GM19023 (cell line): Measurements from ENCODE around the gene XXYLT1.
A peak's percentile ranks its signal among the peaks of the same experiment; 100 is the strongest.

Source experiments
- ATAC-seq: cut with Tn5 transposase; IDR thresholded peaks from one replicate; pipeline ENCODE4 v1.9.1; 2021; ENCODE audit warnings: mild to moderate bottlenecking, moderate library complexity; ENCODE audit not compliant: unreplicated experiment

The XXYLT1 gene

DNA sequence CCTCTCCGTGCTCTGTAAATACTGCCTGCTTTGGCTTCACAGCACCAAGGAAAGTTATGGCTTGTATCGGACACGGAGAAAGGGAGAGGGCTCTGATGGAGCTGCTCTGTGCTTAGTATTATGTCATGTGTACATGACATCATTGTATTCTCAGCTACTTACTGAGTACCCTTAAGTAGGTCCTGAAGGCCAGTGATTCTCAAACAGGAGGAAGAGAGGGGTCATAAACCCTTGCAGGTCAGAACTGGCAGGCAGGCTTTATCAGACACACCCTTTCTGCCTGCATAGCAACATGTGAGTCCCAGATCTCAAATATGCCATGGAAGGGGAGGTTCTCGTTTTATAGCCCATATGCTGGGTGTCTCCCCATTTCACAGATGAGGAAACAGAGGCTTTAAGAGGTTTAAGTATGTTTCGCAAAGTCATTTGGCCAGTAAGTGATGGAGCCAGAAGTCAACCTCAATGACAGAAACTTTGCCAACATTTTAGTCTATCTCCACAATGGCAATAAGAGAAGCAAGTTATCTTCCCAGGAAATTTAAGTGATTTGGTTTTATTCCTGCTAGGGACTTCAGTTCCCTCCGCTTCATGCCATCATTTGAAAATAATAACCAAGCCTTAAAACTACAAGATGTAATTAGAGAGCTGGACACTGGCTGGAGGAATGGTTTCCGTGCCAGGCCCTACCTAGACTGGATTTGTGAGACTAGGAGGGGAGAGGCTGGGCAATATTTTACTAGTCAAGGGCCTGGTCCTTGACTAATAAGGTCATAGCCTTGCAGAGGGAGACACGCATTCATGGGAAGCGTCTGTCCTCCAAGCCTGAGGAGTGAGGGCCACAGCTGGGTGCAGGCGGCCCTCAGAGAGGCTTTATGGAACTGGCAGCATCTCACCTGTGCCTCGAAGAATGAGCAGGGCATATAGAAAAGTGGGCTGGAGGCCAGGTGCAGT, 133.0 kb downstream of the XXYLT1 start:
- no peak for ATAC-seq

DNA sequence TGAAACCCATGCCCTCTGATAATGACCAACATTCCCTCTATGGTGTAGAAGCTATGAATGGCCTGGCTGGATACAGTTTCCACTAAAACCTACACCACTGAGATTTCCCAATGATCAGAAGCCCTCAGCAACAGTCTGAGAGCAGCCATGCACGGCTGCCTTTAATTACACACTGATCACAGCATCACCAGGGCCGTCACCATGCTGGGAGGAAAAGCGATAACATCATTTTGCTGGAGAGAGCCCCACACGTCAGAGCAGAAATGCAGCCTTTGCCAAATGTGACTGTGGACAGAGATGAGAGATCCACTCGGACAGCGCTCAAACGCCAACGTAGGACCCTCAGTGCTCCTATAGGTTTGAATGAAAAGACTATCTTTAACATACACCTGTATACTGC, 135.0 kb downstream of the XXYLT1 start:
- no peak for ATAC-seq

DNA sequence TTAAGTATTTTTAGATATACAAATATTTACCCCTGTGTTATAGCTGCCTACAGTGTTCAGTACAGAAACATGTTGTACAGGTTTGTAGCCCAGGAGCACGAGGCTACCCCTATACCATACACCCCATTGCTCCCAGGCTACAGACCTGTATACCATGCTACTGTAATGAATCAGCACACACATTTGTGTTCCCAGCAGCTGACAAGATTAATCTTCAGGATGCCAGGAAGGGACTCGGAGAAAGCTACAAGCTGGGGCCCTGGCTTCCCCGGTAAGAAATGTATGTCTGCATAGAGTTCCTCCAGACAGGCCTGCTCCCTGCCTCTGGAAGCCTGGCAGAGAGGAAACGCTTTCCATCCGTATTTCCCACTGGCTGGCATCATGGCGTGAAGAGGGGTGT, 136.5 kb downstream of the XXYLT1 start:
- no peak for ATAC-seq

DNA sequence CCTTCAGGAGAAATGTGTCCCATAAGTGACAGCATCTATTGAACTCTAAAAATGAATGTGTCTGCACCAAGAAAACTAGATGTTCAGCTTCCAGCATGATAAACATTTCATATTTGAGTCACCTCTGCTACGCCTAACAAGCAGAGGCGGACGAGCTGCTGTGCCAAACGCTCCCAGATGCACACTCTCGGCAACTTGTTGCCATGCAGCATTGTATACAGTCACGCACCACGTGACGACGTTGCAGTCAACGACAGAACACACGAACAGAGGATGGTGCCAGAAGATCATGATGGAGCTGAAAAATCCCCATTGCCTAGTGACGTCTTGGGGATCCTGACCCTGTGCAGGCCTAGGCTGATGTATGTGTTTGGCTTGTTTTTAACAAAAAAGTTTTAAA, 137.5 kb downstream of the XXYLT1 start:
- ATAC-seq: no peak

DNA sequence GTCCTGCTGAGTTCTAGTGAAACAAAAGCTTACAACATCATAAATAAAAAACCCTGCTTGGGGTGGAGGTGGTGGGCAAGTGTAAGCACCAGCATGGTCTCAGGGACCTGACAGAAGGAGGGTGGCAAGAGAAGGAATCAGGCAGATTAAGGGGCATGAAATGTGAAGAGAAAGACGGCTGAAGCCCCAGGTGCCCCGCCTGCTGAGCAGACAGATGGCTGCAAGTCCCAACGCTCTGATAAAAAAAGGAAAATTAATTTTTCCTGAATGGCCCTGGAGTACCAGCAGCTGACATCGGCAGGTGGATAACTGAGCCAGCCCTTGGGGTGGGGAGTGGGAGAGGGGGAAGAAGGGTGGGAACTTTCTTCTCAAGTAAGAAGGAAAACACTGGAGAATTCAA, 137.9 kb downstream of the XXYLT1 start:
- no peak for ATAC-seq

DNA sequence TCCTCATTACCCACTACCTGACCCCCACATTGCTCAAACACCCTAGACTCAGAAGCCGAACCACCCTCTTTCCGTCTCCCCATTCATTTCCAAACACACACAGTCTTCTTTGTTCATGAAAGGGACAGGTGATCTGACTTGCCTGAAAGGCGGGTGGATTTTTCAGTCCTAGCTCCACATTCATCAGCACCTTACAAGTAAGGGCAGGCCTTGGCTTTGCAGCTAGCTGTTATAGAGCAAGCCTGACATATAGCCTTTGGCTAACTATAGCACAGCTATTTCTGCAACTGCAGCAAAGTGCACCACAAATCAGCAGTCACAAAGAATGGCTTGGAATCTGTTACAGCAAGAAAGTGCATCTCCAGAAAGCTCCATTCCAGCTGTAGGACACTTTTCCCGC, 139.8 kb downstream of the XXYLT1 start:
- ATAC-seq: no peak

DNA sequence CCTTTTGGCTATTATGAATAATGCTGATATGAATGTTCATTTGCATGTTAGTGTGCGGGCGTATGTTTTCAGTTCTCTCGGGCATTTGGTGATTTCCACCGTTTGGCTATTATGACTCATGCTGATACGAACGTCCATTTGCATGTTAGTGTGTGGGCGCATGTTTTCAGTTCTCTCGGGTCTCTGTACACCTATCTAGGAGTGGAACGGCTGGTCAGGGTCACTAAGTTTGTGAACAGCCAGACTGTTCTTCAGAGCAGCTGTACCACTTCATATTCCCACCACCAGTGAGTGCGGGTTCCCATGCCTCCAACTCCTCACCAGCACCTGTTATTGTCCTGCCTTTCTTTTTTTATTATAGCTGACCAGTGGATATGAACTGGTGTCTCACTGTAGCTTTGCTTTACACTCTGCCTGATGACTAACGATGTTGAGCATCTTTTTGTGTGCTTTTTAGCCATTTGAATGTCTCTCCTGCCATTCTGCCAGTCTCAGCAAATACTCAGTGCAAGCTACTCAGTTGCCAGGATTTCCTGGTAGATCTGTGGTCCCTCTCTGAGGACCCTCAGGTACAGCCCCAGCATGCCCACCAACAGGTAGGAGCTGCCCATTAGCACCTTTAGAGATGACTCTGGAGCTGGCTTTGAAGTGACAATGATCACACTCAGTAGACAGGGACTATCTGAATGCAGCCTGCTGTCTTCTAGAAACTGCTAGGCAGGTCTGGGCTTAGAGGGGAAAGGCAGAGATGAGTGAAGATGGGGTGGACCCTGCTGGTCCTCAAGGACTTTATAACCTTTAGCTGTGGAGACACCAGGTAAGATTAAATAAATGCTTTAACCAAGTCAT, 141.1 kb downstream of the XXYLT1 start:
- ATAC-seq: peak; percentile 92

DNA sequence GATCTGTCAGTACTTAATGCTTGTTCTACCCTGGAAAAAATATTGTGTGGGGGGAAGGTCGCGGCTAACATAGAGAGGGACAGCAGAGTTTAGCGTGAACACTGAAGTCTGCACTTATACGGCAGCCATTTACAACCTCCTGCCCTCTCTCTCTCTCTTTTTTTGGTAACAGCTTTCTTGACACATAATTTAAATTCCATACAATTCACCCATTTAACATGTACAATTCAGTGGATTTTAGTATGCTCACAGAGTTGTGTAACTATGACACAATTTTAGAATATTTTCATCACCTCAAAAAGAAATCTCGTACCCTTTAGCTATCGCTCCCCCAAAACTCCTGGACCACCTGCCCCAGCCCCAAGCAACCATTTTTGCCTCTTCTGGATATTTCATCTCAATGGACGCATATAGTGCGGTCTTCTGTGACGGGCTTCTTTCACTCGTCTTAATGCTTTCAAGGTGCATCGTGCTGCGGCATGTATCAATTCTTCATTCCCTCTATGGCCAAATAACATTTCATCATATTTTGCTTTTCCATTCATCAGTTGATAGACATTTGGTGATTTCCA, 141.8 kb downstream of the XXYLT1 start:
- ATAC-seq: no peak

DNA sequence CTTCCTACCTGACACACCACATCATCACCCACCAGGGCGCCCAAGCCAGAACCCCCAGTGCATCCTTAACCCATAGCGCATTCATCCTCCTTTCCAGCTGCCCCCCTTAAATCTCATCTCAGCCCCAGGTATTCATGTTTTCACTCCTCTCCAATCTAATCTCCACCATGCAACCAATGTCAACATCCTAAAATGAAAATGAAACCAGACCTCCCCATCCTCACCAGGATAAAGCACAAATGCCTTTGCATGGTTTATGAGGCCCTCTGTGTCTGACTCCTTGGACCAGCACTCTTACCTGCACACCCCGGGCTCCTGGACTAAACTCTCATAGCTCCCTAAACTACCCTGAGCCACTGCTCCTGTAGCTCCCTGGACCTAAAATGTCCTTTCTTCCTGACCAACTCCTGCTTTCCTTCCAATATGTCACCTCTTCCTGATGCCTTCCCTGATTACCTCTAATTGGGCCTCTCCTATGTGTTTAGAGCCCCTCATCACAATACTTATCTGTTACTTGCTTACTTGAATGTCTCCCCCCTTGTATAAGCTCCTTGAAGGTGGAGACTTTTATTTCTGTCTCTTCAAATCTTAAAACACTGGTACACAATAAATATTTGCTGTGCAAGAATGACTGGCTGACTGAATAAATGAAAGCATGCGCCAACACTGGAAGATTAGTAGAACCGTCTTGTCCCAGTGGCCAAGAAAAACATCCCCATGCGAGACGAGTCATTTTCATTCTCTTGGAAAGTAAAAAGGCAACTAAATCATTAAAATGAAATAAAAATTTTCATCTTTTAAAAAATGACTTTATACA, 142.5 kb downstream of the XXYLT1 start:
- ATAC-seq: no peak

DNA sequence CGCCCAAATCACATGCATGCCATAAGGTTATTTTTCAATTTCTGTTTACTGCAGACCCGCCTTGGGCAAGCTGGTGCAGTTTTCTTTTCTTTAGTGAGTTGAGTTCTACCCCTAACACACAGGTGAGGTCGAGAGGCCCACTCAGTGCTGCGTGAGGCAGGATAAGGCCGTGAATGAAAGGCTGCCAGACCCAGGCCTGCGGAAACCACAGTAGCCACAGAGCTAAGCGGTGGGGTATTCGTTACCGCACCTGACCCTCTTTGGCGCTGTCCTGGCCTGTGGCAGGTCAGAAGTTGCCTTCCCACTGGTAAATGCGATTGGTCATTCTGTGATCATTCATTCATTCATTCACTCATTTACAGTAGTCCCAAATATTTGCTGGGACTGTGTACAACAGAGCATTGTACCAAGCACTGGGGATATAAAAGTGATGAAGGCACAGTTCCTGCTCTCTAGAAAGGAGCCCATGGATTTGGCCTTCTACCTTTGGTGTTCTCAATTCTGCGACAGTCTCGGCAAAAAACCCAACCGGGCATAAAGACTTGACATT, 144.8 kb downstream of the XXYLT1 start:
- no peak for ATAC-seq

DNA sequence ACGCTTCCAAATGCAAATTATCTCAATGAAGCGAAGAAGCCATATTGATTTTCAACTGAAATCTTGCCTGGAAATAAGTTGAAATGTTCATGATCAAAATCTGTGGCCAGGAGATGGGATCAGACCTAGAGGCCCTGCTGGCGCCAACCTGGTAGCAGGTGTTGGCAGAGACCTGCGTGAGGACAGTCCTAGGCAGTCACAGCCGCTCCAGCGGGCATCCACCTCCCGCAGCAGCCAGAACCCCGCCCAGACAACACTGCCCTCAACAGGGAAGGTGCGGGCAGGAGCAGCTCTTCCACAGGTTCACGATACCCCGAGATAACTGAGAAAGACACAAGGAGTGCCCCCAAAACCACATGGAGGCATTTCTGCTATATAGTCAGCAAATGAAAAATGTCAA, 145.3 kb downstream of the XXYLT1 start:
- ATAC-seq: no peak

DNA sequence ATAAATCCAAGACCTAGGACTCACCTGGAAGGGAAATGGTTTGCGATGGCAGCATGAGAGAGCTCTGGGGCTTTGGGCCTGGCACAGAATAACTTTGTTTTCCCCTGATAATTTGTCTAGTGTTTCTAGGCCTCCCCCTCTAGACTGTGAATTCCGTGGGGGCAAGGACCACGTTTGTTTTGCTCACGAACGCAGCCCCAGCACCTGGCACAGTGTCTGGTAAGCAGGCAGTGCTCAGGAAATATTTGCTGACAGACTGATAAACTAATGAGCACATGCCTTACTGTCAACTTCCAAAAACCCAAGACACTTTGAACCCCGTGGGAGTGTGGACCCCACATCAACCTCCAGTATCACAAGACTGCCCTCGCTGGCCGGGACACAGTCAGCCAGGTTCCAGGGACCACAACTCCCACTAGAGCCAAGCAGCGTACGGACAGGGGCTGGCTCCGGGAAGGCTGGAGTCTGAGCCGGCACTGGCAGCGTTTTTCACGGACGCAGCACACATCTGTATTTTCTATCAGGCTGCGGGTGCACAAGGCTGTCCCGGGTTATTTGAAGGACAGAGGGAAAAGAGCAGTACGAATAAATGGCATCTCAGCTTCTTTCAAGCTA, 146.5 kb downstream of the XXYLT1 start:
- ATAC-seq: no peak

DNA sequence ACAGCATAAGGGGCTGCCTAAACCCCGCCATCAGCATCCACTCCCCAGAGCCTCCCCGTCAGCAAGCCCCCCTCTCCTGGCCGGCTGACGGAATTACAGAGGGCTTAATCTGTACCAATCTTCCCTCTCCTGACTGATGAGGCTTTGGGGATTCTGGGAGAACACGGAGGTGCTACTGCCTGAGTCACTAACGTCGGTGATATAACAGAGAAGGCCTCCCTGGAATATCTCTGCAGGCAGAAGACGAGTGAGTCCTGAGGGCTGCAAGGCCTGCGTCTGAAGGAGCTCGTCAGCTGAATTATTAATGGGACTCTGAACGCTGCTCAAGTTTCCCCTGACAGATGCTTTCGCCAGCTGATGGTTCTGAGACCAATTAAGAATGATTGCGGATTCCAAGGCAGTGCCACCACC, 147.7 kb downstream of the XXYLT1 start:
- ATAC-seq: no peak

DNA sequence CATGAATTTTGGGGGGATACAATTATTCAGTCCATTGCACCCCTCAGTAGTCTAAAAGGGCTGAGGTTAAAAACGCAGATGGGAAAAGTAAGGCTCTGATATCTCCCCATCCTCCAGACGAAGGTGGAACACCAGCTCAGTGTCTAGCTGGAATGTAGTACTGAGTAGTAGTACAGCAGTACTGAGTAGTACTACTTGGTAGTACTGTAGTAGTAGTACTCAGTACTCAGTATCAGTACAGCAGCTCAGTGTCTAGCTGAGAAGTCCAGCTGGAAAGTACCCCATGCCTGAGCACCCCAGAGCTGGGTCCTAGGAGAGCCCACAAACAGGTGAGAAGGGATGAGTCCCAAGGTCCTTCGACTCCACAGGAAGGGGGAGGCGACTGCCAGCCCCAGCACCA, 148.7 kb downstream of the XXYLT1 start:
- no peak for ATAC-seq

DNA sequence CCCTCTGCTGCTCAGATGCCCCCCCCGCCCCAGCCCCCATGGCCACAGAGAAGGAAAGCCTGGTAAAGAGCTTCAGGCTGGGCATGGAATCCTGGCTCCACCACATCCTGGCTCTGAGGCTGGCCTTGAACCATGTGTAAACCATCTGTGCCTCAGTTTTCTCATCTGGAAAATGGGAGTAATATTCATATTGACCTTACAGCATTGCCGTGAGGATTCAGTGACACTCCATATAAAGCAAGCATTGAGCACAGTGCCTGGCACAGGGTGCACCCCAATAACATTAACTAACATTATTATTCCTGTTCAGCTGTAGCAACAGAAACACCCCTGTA, 150.7 kb downstream of the XXYLT1 start:
- no peak for ATAC-seq

DNA sequence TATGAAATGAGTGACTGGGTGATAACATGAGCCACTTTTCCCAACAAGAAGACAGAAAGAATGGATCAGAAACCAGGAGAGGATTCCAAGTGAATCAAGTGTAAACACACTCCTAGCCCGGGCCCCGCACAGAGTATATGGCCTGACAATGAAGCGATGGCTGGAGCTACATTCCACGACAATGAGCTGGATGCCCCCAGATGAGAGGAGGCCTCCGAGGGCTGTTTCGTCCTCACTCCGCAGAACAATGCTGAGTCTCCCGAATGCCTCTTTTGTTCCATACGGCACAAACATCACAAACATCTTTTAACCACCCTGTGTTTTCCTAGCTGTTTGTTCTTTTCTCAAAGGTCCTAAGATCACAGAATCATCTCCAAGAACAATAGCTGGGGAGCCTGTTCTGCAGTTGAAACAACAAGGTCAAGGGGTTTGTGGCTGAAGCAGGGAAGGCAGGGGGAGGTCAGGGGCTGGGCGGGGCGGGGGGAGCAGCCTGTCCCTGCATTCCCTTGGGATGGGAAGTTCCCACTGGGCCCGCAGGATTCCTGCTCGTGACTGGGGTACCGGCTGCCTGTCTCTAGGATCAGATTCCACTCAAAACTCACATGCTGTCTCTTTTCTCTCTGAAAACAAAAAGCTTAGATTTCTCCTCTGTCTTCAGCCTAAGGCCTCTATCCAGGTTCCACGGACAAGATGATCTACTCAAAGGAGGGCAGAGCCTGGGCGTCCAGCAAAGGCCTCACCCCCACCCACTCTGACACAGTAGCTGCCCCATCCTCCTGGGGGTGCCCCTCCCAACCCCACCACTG, 151.3 kb downstream of the XXYLT1 start:
- ATAC-seq: no peak

DNA sequence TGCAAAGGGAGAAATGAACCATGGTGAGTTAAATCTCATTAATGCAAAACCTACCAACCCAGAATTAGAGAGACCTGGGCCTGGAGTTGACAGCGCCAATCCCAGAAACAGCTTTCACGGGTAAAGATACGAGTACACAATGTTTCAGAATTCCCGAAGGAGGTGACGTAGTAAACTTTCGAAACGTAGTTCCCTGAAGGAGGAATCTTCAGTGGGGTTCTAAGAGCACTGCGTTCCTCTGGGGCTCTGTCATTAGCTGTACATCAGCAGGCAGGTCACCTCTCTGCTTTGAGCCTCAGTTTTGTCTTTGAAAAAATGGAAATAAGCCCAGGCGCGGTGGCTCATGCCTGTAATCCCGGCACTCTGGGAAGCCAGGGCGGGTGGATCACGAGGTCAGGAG, 152.3 kb downstream of the XXYLT1 start:
- no peak for ATAC-seq

DNA sequence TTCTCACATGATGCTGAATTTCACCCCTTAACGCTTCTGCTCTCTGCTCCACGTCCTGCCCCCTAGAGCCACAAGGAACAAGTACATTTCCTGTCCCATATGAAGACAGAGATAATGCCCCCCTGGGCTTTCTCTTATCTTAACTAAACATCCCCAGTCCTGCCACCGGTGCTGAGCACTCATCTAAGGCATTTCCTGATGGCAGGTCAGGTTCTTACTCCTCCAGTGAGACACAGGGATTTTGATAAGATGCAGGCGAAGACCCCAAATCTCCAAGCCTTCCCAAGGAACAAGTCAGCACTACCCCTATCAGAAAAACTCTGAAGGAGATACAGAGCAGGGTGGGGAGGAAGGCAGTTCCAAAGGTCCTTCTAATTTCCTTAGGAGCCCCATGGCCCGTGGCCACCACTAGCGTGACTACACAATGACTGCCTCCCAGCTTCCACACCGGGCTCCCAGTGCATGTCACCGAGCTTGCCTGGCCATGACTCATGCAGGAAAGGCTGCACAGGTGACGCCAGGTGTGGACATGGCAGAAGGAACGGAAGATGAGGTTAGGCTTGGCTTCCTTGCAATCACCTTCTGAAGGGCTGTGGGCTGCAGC, 152.9 kb downstream of the XXYLT1 start:
- ATAC-seq: no peak
